ENCODE measurements around the gene GIMAP6. TPM values are rescaled to one million over a fixed set of nuclear protein-coding genes. Genes with fewer than 3 reads are reported as not detected.
"Not testable (repeated sequence)": the region's sequence is repeated elsewhere in the genome, so short reads cannot be mapped to it uniquely, and the experiment has no call there.

The GIMAP6 gene
- total and polyA plus RNA-seq, 2 experiments from 2014 or later: 0.09 TPM; not detected in 1

DNA sequence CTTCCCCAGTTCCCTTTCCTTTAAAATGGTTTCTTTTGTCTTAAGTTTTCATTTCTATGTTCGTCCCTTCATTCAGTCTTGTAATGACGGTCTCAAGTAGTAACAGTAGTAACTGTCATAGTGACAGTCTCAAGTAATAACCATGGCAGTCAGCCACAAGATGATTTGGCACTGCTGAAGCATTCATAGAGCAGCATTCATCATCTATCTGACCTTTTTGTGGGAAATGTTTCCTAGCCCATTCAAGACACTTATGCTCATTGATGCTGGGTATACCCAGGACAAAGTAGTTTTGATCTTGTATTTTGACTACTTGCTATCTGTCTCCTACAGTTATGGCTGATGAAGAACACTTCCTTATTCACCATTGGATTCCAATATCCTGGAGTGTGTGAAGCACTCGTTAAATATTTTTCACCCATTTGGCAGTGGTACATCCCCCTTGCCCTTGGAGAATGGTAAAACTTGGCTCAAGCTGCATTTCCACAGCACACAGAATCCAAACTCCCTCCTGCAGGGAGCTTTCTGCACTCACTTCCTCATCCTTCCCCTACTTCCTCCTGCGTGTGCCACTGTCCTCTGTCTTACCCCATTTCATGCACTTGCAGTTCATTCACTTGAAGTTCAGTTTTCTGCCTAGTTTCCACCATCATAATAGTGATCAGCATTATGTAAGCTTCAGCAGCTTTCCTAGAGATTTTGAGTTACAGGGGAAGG lies 46.0 kb downstream of the GIMAP6 start:
- H3K4me1 ChIP-seq (ENCODE audit: low read depth): no peaks in the 10 kb centered on the region
- TF ChIP-seq, protein P1, sequence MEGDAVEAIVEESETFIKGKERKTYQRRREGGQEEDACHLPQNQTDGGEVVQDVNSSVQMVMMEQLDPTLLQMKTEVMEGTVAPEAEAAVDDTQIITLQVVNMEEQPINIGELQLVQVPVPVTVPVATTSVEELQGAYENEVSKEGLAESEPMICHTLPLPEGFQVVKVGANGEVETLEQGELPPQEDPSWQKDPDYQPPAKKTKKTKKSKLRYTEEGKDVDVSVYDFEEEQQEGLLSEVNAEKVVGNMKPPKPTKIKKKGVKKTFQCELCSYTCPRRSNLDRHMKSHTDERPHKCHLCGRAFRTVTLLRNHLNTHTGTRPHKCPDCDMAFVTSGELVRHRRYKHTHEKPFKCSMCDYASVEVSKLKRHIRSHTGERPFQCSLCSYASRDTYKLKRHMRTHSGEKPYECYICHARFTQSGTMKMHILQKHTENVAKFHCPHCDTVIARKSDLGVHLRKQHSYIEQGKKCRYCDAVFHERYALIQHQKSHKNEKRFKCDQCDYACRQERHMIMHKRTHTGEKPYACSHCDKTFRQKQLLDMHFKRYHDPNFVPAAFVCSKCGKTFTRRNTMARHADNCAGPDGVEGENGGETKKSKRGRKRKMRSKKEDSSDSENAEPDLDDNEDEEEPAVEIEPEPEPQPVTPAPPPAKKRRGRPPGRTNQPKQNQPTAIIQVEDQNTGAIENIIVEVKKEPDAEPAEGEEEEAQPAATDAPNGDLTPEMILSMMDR (IDR thresholded peaks at IDR 0.05; ENCODE audit: low read depth, low read length): no peak
- H3K27ac ChIP-seq: no peak overlapping the region
- DNase-seq (ENCODE audit: low read depth in 1 of 2, low spot score in 1 of 2): no peak
- no peaks in the 10 kb centered on the region for H3K9me3 ChIP-seq (ENCODE audit: low read depth)
- H3K4me3 ChIP-seq: no peak overlapping the region
- H3K27me3 ChIP-seq: no peaks in the 10 kb centered on the region
- H3K36me3 ChIP-seq: no peaks in the 10 kb centered on the region

DNA sequence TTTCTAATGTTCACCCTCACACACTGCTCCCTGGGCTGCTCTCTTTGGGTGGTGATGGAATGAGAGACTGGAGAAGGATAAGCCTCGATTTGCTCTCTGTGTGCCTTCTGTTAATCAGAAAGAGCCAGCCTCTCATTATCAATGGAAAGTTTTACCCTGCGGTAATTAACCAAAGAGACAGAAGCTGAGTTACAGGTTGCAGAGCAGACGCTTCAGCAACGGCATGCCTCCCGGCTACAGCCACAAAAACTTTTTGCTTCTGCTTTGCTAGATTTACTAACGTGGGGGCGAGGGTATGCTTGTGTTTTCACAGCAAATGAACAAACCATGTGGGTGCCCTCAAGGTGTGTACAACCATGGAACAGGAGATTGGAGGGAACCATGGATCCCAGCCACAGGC lies 47.0 kb downstream of the GIMAP6 start:
- Histone ChIP-seq H3K27ac (no peak overlapping the region), H3K36me3 (no peaks in the 10 kb centered on the region), H3K9me3 (ENCODE audit: low read depth) (no peaks in the 10 kb centered on the region), H3K27me3 (no peaks in the 10 kb centered on the region), H3K4me1 (ENCODE audit: low read depth) (no peaks in the 10 kb centered on the region), H3K4me3 (no peak overlapping the region)
- no peak for DNase-seq (ENCODE audit: low read depth in 1 of 2, low spot score in 1 of 2)
- TF ChIP-seq, protein P1 (IDR thresholded peaks at IDR 0.05; ENCODE audit: low read depth, low read length): no peak

DNA sequence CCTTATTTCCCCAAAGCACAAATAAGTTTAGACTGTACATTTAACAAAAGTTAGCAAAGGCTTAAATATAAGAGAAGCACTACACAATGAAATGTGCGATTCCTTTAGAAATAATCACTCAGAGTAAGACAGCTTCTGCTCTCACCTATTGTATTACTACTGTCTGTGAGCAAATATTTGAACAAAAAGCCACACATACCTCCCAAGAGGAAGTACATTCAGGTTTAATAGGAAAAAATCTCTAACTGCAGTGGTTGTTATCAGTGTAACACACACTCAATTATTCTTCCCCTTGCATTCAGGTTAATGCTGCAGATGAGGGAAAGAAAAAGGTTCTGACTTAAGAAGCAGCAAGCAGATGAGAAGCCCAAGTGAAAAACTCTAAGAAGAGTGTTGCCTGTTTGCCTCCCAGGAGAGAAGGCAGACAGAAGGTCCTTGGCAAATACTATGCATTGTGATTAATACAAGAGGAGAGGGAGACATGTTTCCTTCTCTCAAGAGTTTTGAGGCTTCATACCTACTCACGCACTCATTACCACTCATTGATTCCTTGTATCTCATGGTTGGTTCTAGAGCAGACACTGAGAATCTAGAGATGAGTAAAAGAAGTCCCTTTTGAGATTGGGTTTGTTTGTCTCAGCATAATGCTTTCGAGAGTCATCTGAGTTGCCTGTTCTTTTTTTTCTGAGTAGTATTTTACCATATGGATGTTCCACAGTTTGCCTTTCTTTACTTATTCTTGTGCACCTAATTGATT lies 51.4 kb downstream of the GIMAP6 start:
- Histone ChIP-seq H3K4me1 (ENCODE audit: low read depth) (no peaks in the 10 kb centered on the region), H3K4me3 (no peak overlapping the region), H3K27me3 (no peaks in the 10 kb centered on the region), H3K27ac (no peak overlapping the region), H3K9me3 (ENCODE audit: low read depth) (no peaks in the 10 kb centered on the region), H3K36me3 (no peaks in the 10 kb centered on the region)
- no peak for DNase-seq (ENCODE audit: low read depth in 1 of 2, low spot score in 1 of 2)
- TF ChIP-seq, protein P1 (IDR thresholded peaks at IDR 0.05; ENCODE audit: low read depth, low read length): no peak

DNA sequence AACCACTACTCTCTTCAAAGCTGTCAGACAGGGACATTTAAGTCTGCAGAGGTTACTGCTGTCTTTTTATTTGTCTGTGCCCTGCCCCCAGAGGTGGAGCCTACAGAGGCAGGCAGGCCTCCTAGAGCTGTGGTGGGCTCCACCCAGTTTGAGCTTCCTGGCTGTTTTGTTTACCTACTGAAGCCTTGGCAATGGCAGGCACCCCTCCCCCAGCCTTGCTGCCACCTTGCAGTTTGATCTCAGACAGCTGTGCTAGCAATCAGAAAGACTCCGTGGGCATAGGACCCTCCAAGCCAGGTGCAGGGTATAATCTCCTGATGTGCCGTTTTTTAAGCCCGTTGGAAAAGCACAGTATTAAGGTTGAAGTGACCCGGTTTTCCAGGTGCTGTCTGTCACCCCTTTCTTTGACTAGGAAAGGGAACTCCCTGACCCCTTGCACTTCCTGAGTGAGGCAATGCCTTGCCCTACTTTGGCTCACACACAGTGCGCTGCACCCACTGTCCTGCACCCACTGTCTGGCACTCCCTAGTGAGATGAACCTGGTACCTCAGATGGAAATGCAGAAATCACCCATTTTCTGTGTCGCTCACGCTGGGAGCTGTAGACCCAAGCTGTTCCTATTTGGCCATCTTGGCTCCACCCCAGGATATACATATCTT lies 52.1 kb downstream of the GIMAP6 start:
- H3K4me1 ChIP-seq (ENCODE audit: low read depth); H3K36me3 ChIP-seq; H3K27ac ChIP-seq; DNase-seq (ENCODE audit: low read depth in 1 of 2, low spot score in 1 of 2); H3K4me3 ChIP-seq; H3K9me3 ChIP-seq (ENCODE audit: low read depth); H3K27me3 ChIP-seq: not testable (repeated sequence)

Other genes starting within 250 kb of the GIMAP6 start
- 0.11 and 0.24 TPM in 2 replicates for gene GIMAP8, start 181.8 kb downstream of the GIMAP6 start, total RNA-seq
- gene GIMAP8, start 181.8 kb downstream of the GIMAP6 start, polyA plus RNA-seq: 0.31 TPM in 1 of 2 replicates, not detected in the other
- gene GIMAP7, start 117.5 kb downstream of the GIMAP6 start, total RNA-seq: not detected in 2 replicates
- 0.19 TPM in 1 of 2 replicates, not detected in the other for gene GIMAP7, start 117.5 kb downstream of the GIMAP6 start, polyA plus RNA-seq
- gene GIMAP4, start 65.0 kb downstream of the GIMAP6 start, total RNA-seq: 0.24 TPM in 1 of 2 replicates, not detected in the other
- 1.8 TPM in 1 of 2 replicates, not detected in the other for gene GIMAP4, start 65.0 kb downstream of the GIMAP6 start, polyA plus RNA-seq
- not detected in 2 replicates for gene GIMAP2, start 53.3 kb upstream of the GIMAP6 start, total RNA-seq
- 0.11 TPM in 1 of 2 replicates, not detected in the other for gene GIMAP2, start 53.3 kb upstream of the GIMAP6 start, polyA plus RNA-seq
- gene GIMAP1, start 84.2 kb upstream of the GIMAP6 start, total RNA-seq: 0.06 TPM in 1 of 2 replicates, not detected in the other
- gene GIMAP1, start 84.2 kb upstream of the GIMAP6 start, polyA plus RNA-seq: 0.17 TPM in 1 of 2 replicates, not detected in the other
- gene GIMAP5, start 105.0 kb upstream of the GIMAP6 start, total RNA-seq: 0.25 and 0.45 TPM in 2 replicates
- gene GIMAP5, start 105.0 kb upstream of the GIMAP6 start, polyA plus RNA-seq: 0.22 and 1.3 TPM in 2 replicates
- 25.6 and 30.6 TPM in 2 replicates for gene TMEM176B, start 168.0 kb upstream of the GIMAP6 start, total RNA-seq
- gene TMEM176B, start 168.0 kb upstream of the GIMAP6 start, polyA plus RNA-seq: 37.9 and 41.8 TPM in 2 replicates
- gene TMEM176A, start 168.4 kb upstream of the GIMAP6 start, total RNA-seq: 18.2 and 19.1 TPM in 2 replicates
- 32.1 and 35.7 TPM in 2 replicates for gene TMEM176A, start 168.4 kb upstream of the GIMAP6 start, polyA plus RNA-seq
- 0.06 TPM in 1 of 2 replicates, not detected in the other for gene AOC1, start 220.1 kb upstream of the GIMAP6 start, total RNA-seq
- not detected in 2 replicates for gene AOC1, start 220.1 kb upstream of the GIMAP6 start, polyA plus RNA-seq

Measured in cardiac muscle cell (in vitro differentiated cells and primary cell).